Lower leg skin (tissue), 4 donors: ENCODE data around the gene GABRR3. TPM values are rescaled to one million over a fixed set of nuclear protein-coding genes. Genes with fewer than 3 reads are reported as not detected.

Experiments
- DNase-seq, 2 donors: peaks; one replicate each; pipeline ENCODE4 v3.0.0-alpha.2; 2019; ENCODE audit warnings: low spot score in 2 of 2
- H3K4me3 ChIP-seq: fragments of 200-600 bp; sonication (generic); 2 replicates; pipeline ENCODE4 v1.5.1; 2017; ENCODE audit warnings: mild to moderate bottlenecking, low read depth; ENCODE audit not compliant: poor library complexity, severe bottlenecking
- CTCF ChIP-seq, 3 donors: fragments of 450-650 bp; IDR thresholded peaks; one replicate each; pipeline ENCODE4 v1.5.1; 2016; ENCODE audit warnings: antibody characterized with exemption in 3 of 3, mild to moderate bottlenecking in 3 of 3, moderate library complexity in 2 of 3
- POLR2A ChIP-seq, 2 donors: fragments of 450-650 bp; IDR thresholded peaks; one replicate each; pipeline ENCODE4 v1.6.1; 2016 to 2017; ENCODE audit warnings: antibody characterized with exemption in 2 of 2, mild to moderate bottlenecking in 1 of 2, moderate library complexity in 1 of 2
- WGBS, 2 donors: methylation state at CpG; one replicate each; pipeline ENCODE4 v1.1.5; 2018; 5-methylcytosine and 5-hydroxymethylcytosine counted together
- intact Hi-C: fragments of 100-400 bp; cut with DNase I; formaldehyde crosslinking; loops from one replicate; pipeline ENCODE4 v1.15.0; 2023; ENCODE audit warnings: low total_unique reads
- total RNA-seq, 4 donors: library from RNA; depleted of rRNA; stranded (reverse); fragments of >200 nt; gene quantifications; one replicate each; pipeline ENCODE4 v1.1.0, GENCODE V29; 2016

GABRR3 gene
- total RNA-seq, 4 donors from 2014 or later: not detected

- no peak for TF ChIP-seq CTCF (IDR thresholded peaks at IDR 0.05)
- no peak for TF ChIP-seq POLR2A (IDR thresholded peaks at IDR 0.05)
- intact Hi-C loops: no loop called here
- no peak for DNase-seq
- 89 to 94% methylated on average over 2 of the region's 2 CpGs for WGBS, 2 donors
- no peak overlapping the region for H3K4me3 ChIP-seq
Observed at GRCh38 chr3:97939401-97939800, 95.7 kb downstream of the GABRR3 start.

- intact Hi-C loops: no loop called here
- no peak for DNase-seq
- no peak overlapping the region for H3K4me3 ChIP-seq
- no peak for TF ChIP-seq CTCF (IDR thresholded peaks at IDR 0.05)
- 97 to 98% methylated on average over 1 of the region's 1 CpG for WGBS, 2 donors
Observed at GRCh38 chr3:97938444-97938843, 96.7 kb downstream of the GABRR3 start.

- no peak for TF ChIP-seq CTCF (IDR thresholded peaks at IDR 0.05)
- TF ChIP-seq POLR2A (IDR thresholded peaks at IDR 0.05): no peak
- DNase-seq: no peak
- no peak overlapping the region for H3K4me3 ChIP-seq
- 90 to 92% methylated on average over 2 of the region's 2 CpGs for WGBS, 2 donors
- intact Hi-C loops: no loop called here
Observed at GRCh38 chr3:97937205-97937604, 97.9 kb downstream of the GABRR3 start.

- TF ChIP-seq CTCF (IDR thresholded peaks at IDR 0.05) (no peak), POLR2A (IDR thresholded peaks at IDR 0.05) (no peak)
- no peak overlapping the region for H3K4me3 ChIP-seq
- intact Hi-C loops: no loop called here
- WGBS, 2 donors: 90 to 95% methylated on average over 1 of the region's 1 CpG
- no peak for DNase-seq
Observed at GRCh38 chr3:97935842-97936241, 99.3 kb downstream of the GABRR3 start.

Other genes with a start within 250 kb of the GABRR3 start
- 10 to 100 TPM; 27.9 to 35.4 (median 31.9) TPM for gene CRYBG3, start 213.3 kb downstream of the GABRR3 start, total RNA-seq
- gene RIOX2, start 62.9 kb downstream of the GABRR3 start, total RNA-seq: 10 to 100 TPM; 37.6 to 42.5 (median 40.7) TPM
- gene OR5AC2, start 51.9 kb upstream of the GABRR3 start, total RNA-seq: not detected
- not detected for gene OR5H1, start 95.4 kb upstream of the GABRR3 start, total RNA-seq
- gene OR5H14, start 112.2 kb upstream of the GABRR3 start, total RNA-seq: not detected
- gene OR5H15, start 131.4 kb upstream of the GABRR3 start, total RNA-seq: not detected
- not detected for gene OR5H6, start 228.9 kb upstream of the GABRR3 start, total RNA-seq
- gene OR5H2, start 247.2 kb upstream of the GABRR3 start, total RNA-seq: not detected